SHP77 (cell line): ENCODE measurements around the gene ARID3A.

ENCODE experiments used
- DNase-seq, 2 experiments: peaks; one replicate each; lab custom pipeline; 2025; lab: John Stamatoyannopoulos, UW

Gene ARID3A

GRCh38 chr19:964761-965694 lies 39.2 kb downstream of the ARID3A start:
- no peak for DNase-seq

GRCh38 chr19:966485-967088 lies 40.8 kb downstream of the ARID3A start:
- DNase-seq: peak in 1 of 2 experiments; percentile 31

- no peak for DNase-seq
Observed at GRCh38 chr19:970695-971094, 44.9 kb downstream of the ARID3A start.

GRCh38 chr19:971795-972194 lies 46.0 kb downstream of the ARID3A start:
- DNase-seq: no peak

- DNase-seq: no peak
Observed at GRCh38 chr19:972281-972680, 46.4 kb downstream of the ARID3A start.

GRCh38 chr19:973726-974563 lies 48.1 kb downstream of the ARID3A start:
- no peak for DNase-seq

GRCh38 chr19:974564-975257 lies 48.9 kb downstream of the ARID3A start:
- no peak for DNase-seq

- no peak for DNase-seq
Observed at GRCh38 chr19:976476-976875, 50.6 kb downstream of the ARID3A start.

GRCh38 chr19:977058-977464 lies 51.2 kb downstream of the ARID3A start:
- DNase-seq: no peak

GRCh38 chr19:979318-979741 lies 53.5 kb downstream of the ARID3A start:
- DNase-seq: no peak

- no peak for DNase-seq
Observed at GRCh38 chr19:980133-980998, 54.5 kb downstream of the ARID3A start.

- DNase-seq: peak in 1 of 2 experiments; percentile 58
Observed at GRCh38 chr19:982567-983170, 56.8 kb downstream of the ARID3A start.

GRCh38 chr19:984165-984967 lies 58.5 kb downstream of the ARID3A start, which contains the start of gene WDR18:
WDR18 (plus strand) TSS chr19:984345; CDS start chr19:984354, 9 bp downstream.
- peak; percentile 88 to 89 for DNase-seq

- DNase-seq: no peak
Observed at GRCh38 chr19:986083-986482, 60.2 kb downstream of the ARID3A start.

- no peak for DNase-seq
Observed at GRCh38 chr19:988081-988480, 62.2 kb downstream of the ARID3A start.

GRCh38 chr19:988510-988909 lies 62.7 kb downstream of the ARID3A start:
- no peak for DNase-seq

- no peak for DNase-seq
Observed at GRCh38 chr19:989381-990081, 63.7 kb downstream of the ARID3A start.

GRCh38 chr19:990119-990571 lies 64.3 kb downstream of the ARID3A start:
- DNase-seq: no peak

GRCh38 chr19:990746-991145 lies 64.9 kb downstream of the ARID3A start:
- DNase-seq: no peak
